RCC 7860 (cell line): Measurements from ENCODE around the gene MYO7A.

Experiments used
- DNase-seq: peaks from one replicate; pipeline ENCODE4 v3.0.0-alpha.2; 2015; ENCODE audit warnings: low spot score
- FAIRE-seq: peaks from 2 replicates; lab custom pipeline; 2012; peaks lifted over from hg19 to GRCh38; lab: Jason Lieb, UNC

Gene MYO7A

GRCh38 chr11:77159219-77159936 is 31.3 kb downstream of the MYO7A start:
- DNase-seq (no peak), FAIRE-seq (no peak)

- no peak for FAIRE-seq
These were observed 32.0 kb downstream of the MYO7A start for GRCh38 chr11:77159937-77160495.

DNA sequence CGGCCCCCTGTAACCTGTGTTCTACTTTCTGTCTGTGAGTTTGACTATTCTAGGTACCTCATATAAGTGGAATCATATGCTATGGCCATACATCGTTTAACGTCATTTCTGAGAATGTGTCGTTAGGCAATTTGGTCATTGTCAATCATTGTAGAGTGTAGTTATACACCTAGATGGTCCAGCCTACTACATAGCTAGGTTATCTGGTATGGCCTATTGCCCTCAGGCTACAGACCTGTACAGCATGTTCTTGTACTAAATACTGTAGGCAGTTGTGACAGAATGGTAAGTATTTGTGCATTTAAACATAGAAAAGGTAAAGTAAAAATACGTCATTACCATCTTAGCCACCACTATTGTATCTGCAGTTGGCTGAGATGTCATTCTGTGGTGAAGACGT is 35.2 kb downstream of the MYO7A start:
- DNase-seq, result no peak
- FAIRE-seq, result no peak

More at GRCh38 chr11:77159937-77160495, 32.0 kb downstream of the MYO7A start:
- DNase-seq, result no peak

DNA sequence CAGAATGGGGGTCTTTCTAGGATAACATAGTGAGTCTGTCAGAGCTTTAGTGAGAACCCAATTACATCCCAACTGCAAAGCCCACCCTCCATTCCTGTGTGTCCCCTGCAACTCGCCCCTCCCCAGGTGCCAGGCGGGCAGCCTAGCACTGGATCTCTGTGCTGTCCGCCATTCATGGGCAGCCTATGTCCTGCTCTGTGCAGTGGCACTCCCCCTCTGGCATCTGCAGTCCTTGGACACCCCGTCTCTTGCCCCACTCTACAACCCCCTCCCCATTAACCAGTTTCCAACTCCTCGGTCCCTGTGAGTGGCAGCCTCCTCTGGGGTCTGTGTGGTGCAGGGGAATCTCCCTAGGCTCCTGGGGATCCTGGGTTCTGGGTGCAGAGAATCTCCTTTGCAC is 37.0 kb downstream of the MYO7A start:
- DNase-seq (no peak), FAIRE-seq (no peak)

GRCh38 chr11:77166021-77166420 is 38.0 kb downstream of the MYO7A start:
- FAIRE-seq (no peak), DNase-seq (no peak)

- no peak for DNase-seq
- no peak for FAIRE-seq
These were observed 39.1 kb downstream of the MYO7A start for GRCh38 chr11:77167111-77167626.

DNA sequence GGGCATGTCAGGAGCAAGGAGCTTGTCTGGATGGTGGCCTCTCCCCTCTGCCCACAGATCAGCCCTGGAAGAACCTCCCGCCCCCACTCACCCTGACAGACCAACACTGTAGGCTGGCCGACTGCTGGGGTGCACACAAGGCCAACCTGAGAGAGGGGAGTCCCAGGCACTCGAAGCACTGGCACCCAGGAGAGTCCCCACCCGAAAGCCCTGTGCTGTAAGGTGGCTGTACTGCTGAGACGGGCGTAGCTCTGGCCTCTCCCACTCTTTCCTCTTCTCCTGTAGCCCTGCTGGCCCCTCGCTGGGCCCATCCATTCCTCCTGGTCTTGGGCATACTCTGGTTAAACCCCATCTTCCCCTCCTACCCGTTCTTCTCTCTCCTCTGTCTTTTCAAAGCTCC is 39.7 kb downstream of the MYO7A start:
- FAIRE-seq (no peak), DNase-seq (no peak)

GRCh38 chr11:77170107-77170506 is 42.1 kb downstream of the MYO7A start:
- DNase-seq, result no peak
- FAIRE-seq, result no peak

- no peak for DNase-seq
- no peak for FAIRE-seq
These were observed 43.2 kb downstream of the MYO7A start for GRCh38 chr11:77171254-77171653.

DNA sequence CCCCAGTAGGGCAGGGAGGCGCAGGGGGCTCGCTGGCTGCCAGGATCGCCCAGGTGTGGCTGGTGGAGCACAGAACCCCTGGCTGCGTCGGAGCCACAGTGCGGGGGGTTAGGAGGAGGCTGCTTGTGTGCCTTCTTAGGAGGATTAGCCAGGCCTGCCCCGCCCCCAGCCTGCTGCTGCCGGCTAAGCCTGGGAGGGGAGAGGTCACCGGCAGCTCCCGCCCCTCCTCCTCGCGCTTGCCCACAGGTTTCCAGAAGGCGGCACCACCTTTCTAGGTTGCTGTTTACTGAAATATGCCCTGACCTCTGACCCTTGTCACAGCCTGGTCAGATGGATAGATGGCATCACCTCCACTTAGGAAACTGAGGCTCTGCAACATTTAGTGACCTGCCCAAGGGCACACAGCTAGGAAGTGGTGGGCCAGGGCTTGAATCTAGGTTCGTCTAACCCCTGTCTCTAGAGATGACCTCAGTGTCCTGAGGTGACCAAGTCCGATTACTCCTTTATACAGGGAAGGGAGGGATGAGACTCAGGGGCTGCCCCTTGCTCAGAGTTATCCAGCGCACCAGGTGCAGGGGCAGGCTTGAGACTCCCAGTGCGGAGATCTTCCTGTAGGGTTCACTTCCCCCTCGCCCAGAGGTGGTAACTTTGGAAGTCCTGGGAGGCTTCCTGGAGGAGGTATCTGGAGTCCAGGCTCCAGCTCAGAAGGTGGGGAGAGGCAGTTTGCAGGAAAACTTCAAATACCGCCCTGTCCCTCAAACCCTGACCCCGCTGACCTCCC is 44.0 kb downstream of the MYO7A start:
- FAIRE-seq (no peak), DNase-seq (no peak)

GRCh38 chr11:77172666-77172982 is 44.6 kb downstream of the MYO7A start:
- FAIRE-seq, result no peak
- no peak for DNase-seq

DNA sequence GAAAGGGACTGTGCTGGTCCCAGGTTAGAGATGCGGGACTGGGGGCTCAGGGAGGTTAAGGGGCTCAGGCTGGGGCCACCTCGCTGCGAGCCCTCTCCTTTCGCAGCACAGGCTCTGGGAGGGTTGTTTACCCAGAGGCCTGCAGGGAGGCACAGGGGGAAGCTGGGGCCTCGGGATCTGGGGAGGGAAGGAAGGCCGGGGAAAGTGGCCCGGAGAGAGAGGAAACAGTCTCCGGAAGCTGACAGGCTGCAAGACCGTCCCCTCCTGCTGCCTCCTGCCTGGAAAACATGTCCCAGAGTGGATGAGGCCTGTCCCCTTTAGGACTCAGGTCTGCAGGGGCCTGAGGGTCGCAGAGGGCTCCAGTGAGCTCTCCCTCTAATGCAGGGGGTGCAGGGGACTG is 45.4 kb downstream of the MYO7A start:
- FAIRE-seq, result no peak
- DNase-seq, result no peak

DNA sequence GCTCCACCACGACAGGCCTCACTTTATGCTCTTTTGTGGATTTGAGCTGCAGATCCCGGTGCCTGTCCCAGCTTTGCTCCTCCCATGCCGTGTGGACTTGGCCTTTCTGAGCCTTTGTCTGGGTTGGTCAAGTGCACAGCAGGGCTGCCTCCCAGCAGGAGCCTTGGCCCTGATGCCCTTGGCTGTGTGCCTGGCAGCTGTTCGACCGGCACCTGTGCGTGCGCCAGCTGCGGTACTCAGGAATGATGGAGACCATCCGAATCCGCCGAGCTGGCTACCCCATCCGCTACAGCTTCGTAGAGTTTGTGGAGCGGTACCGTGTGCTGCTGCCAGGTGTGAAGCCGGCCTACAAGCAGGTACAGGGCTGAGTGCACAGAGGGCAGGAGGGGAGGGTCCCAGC is 46.5 kb downstream of the MYO7A start:
- no peak for DNase-seq
- no peak for FAIRE-seq

DNA sequence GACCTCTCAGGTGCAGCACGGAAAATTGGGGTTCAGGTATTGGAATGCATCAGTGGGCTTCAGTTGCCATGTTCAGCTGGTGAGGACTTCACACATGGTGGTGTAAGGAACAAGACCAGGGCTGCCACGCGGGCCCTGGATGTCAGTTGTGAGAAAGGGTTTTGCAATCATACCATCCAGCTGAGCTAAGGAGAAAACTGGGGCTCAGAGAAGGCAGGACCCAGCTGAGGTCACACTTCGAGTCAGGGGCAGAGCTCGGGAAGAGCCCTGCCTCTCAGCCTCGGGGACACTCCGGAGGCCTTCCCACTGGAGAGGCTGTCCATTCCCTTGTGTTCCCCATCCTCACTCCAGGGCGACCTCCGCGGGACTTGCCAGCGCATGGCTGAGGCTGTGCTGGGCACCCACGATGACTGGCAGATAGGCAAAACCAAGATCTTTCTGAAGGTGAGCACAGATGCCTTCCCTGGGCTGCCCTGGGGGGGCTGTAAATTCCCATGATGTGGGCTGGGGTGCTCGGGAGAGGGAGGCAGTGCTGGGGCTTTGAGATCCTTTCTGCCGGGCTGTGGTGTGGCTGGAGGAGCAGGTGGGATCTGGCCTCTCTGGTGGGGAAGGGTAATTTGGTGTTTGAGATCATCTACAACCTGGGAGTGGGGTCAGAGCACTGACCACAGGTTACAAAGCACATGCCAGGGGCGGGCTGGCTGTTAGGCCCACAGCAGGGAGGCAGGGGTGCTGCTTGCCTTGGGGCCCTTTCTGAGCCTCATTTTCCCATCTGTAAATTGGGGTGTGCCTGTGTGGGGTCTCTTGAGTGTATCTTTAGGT is 47.2 kb downstream of the MYO7A start:
- no peak for FAIRE-seq
- DNase-seq, result no peak

GRCh38 chr11:77175869-77176539 is 48.0 kb downstream of the MYO7A start:
- FAIRE-seq (no peak), DNase-seq (no peak)

- FAIRE-seq (no peak), DNase-seq (no peak)
These were observed 49.0 kb downstream of the MYO7A start for GRCh38 chr11:77176996-77177395.

- FAIRE-seq, result no peak
These were observed 50.1 kb downstream of the MYO7A start for GRCh38 chr11:77178150-77178549.

GRCh38 chr11:77179048-77179447 is 51.0 kb downstream of the MYO7A start:
- no peak for DNase-seq
- FAIRE-seq, result no peak

More at GRCh38 chr11:77178150-77178549, 50.1 kb downstream of the MYO7A start:
- DNase-seq, result no peak

GRCh38 chr11:77179681-77180080 is 51.6 kb downstream of the MYO7A start:
- FAIRE-seq (no peak), DNase-seq (no peak)

DNA sequence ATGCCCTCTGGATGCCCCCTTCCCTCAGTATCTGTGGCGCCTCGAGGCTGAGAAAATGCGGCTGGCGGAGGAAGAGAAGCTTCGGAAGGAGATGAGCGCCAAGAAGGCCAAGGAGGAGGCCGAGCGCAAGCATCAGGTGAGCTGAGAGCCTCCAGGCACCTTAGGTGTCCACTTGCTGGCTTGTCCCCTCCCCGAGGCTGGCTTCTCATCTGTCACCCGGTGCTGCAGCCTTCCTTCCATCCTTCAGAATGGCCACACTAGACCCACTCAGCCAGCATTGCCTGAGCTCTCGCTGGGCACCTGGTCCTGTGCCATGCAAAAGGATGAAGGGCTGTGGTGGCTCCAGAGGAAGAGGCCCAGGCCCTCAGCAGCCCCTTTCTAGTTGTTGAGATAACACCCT is 52.3 kb downstream of the MYO7A start:
- no peak for DNase-seq
- FAIRE-seq, result no peak

DNA sequence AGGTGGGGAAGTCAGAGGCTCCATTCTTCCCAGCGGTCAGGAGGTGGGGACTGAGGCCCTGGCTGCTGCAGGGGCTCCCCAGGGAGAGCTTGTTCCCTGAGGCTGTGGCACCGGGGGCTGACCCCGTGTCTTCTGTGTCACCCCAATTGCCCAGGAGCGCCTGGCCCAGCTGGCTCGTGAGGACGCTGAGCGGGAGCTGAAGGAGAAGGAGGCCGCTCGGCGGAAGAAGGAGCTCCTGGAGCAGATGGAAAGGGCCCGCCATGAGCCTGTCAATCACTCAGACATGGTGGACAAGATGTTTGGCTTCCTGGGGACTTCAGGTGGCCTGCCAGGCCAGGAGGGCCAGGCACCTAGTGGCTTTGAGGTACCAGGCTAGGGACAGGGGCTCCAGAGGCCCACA is 53.2 kb downstream of the MYO7A start:
- no peak for DNase-seq
- FAIRE-seq, result no peak
